Activated T-cell treated with anti-CD3 and anti-CD28 coated beads for 4 hours (primary cell): ENCODE data around the gene RBM33.
"Not testable (repeated sequence)": the region's sequence is repeated elsewhere in the genome, so short reads cannot be mapped to it uniquely, and the experiment has no call there.

Source experiments
- DNase-seq: peaks from one replicate; pipeline ENCODE4 v3.0.0-alpha.2; 2020

RBM33 gene

GRCh38 chr7:155813125-155813524 is 168.7 kb downstream of the RBM33 start:
- no peak for DNase-seq

GRCh38 chr7:155813546-155814315 is 169.3 kb downstream of the RBM33 start:
- DNase-seq, result no peak

GRCh38 chr7:155814316-155815276 is 170.1 kb downstream of the RBM33 start:
- DNase-seq, result no peak

GRCh38 chr7:155815332-155816191 is 171.1 kb downstream of the RBM33 start:
- DNase-seq, result peak; percentile 50

DNA sequence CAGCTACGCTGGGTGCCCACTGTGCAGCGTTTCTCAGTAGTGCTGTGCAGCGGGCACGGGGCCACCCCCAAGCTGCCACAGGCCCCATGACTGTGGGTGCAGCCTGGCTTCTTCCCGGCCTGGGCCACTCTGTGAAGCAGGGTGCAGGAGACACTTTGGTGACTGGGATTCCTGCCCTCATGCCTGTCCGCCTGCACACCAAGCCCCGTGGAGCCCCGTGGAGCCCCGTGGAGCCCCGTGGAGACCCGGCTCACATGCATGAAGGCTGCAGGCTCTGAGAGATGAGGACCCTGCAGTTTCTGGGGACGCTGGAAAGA is 171.7 kb downstream of the RBM33 start:
- no peak for DNase-seq

DNA sequence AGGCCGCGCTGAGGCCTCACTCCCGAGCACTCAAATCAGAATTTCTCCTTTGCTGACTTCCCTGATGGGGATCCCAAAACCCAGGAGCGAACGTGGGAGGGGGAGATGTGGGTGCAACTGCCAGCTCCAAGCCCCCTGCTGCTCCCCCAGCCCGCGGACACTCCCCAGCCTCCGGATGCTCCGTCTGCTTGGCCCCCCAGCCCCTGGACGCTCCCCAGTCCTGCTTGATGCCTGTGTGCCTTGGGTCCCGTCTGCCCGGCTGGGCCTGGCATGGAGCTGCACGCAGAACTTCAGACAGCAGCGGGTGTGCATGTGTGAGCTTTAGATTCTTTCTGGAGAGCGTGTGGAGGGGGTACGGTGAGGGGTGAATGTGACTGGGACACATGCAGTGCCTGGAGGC is 172.5 kb downstream of the RBM33 start:
- no peak for DNase-seq

DNA sequence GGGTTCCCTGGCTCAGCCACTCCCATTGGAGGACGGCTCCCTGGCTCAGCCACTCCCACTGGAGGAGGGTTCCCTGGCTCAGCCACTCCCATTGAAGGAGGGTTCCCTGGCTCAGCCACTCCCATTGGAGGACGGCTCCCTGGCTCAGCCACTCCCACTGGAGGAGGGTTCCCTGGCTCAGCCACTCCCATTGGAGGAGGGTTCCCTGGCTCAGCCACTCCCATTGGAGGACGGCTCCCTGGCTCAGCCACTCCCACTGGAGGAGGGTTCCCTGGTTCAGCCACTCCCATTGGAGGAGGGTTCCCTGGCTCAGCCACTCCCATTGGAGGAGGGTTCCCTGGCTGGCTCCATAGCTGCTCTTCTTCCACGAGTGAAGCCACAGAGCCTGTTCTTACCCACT is 173.1 kb downstream of the RBM33 start:
- not testable (repeated sequence) for DNase-seq

DNA sequence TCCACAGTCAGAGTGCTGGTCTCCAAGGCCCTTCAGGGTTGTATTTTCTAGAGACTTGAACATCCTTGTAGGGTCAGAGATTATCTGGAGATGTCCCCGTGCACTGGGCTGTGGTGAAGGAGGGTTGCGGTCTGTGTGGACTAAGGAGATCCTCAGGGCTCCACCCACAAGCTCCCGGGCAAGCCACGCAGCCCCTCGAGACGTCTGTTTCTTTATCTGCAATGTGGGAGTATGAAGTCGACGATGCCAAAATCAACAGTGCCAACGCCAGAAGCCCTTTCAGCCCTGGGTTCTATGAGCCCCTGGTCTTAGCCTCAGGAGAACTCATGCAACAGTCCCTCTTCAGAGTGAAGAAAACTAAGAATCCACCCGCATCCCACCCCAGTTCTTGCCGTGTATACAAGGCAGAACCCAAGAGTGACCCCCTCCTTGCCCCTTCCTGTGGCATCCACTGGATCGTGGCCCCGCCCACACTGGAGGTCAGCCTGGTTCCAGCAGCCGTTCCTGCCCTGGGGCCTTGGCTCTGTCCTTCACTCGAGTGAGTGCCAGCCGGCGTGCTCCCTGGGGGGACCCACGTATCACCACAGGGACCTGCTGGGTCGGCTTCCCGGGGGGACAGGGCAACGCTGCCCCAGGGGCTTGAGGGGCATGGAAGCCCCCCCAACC is 173.8 kb downstream of the RBM33 start:
- DNase-seq, result no peak

DNA sequence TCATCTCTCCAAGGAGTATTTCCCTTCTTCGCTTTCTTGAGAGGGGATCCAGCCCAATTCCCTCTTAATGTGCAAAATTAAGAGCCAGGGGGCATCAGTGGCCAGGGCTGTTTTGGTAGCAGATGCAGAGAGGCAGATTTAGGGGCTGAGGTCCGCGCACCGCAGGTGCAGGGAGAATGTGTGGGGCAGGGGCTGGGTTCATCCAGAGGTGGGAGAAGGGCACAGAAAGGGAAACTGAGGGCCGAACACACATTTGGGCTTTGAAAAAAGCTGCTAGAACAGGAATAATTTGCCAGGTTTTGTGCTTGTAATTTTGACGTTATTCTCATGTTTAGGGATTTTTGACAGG is 174.3 kb downstream of the RBM33 start:
- no peak for DNase-seq

DNA sequence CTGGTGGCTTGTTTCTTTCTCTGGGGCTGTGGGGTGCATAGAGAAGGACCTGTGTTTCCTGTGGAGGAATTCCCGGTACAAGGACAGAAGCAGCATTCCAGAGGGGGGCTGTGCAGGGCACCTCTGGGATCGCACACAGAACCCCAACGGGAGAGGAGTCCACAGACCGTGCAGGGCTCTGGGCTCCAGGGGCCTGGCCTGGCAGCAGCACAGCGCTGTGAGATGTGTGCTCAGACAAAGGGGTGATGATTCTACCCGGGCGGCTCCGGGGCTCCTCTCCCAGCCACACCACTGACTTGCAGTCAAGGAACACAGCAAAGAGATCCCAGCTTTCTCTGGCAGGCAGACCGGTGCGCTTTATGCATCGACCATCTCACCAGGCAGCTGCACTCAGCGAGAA is 174.7 kb downstream of the RBM33 start:
- no peak for DNase-seq

- no peak for DNase-seq
Observed at GRCh38 chr7:155820246-155820645, 175.8 kb downstream of the RBM33 start.

DNA sequence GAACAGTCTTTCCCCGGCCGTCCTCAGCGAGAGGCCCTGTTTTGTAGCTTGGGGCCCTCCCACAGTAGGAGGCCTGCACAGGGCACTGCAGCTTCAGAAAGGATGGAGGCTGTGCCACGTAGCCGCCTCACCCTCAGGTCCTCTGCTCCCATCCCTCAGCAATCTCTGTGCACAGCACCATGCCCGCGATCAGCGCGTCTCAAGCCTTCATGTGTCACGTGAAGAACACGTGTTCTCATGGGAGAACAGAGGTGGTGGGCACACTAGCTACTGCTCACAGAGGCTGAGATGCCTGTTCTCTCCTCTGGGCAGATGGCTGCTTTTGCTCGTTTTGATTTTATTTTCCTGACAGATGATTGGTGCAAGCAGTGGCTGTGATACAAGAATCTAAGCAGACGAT is 176.3 kb downstream of the RBM33 start:
- no peak for DNase-seq

- DNase-seq, result no peak
Observed at GRCh38 chr7:155821851-155822250, 177.4 kb downstream of the RBM33 start.

DNA sequence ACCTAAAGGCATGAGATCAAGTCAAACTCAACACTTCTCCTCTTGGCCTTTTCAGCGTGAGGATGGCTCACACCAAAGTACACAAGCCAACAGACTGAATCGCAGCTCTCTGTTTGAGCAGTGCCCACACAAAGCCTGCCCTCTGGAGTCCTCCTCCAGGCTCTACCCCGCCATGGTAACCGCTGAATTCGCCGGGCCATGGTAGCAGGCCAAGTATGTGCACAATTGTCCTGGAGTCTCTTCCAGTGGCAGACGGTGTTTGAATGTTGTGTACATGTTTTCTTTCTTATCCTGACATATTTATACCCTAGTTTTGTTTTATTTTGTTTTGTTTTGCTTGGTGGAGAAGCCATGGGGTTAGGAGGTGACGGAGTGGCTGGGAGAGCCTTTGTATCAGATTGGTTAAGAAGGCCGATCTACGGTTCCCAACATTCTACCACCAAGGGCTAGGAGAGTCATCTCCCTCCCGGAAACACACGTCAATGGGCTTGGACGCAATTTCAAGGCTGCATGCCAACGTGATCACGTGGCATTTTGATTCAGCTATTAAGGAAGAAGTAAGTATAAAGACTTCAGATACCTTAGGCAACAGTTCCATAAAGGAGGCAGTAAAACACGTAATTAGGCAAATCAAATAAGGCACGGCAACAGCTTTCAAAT is 179.9 kb downstream of the RBM33 start:
- DNase-seq, result no peak

GRCh38 chr7:155825336-155825735 is 180.9 kb downstream of the RBM33 start:
- DNase-seq, result no peak

DNA sequence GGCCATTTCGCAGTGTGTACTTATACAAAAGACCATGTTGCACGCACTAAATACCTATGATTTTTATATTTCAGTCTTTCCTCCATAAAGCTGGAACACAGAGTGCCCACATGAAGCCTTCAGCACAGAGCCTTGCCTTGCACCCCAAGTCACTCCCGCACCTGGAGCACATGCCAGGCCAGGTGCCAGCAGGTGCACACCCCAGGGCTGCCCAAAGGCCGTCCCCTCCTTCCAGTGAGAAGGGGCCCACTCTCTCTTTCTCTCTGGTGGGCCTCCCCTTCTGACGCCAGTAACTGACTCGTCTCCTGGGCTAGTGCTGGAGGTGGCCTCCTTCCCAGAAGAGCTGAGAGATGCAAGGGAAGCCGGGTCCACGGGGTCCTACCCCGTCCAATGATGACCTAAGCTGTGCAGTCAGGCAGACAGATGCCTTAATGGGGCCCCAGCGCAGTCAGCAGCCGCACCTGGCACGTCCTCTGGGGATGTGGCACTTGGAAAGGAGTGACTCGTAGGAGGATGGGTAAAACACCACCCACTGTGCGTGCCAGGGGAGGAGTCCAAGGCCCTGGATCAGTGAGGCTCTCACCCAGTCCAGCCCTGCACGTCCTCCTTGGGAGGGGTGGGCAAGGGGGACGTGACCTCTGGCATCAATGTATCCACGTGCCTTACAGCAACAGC is 185.5 kb downstream of the RBM33 start:
- no peak for DNase-seq
